NCI-H2081 treated with DMSO at 0.1 percent for 48 hours (cell line): ENCODE data around the gene TRIM28.
"Not testable (repeated sequence)": the region's sequence is repeated elsewhere in the genome, so short reads cannot be mapped to it uniquely, and the experiment has no call there.

Source experiments
- DNase-seq: peaks from one replicate; lab custom pipeline; 2025; lab: John Stamatoyannopoulos, UW

Gene TRIM28

GRCh38 chr19:58561373-58562121, 17.7 kb downstream of the TRIM28 start:
- no peak for DNase-seq

GRCh38 chr19:58562122-58563033, 18.5 kb downstream of the TRIM28 start:
- DNase-seq = no peak

- no peak for DNase-seq
Observed at GRCh38 chr19:58563034-58563573, 19.2 kb downstream of the TRIM28 start.

GRCh38 chr19:58563823-58564222, 20.0 kb downstream of the TRIM28 start:
- DNase-seq = no peak

GRCh38 chr19:58566989-58567388, 23.1 kb downstream of the TRIM28 start:
- DNase-seq = no peak

GRCh38 chr19:58568453-58569130, 24.7 kb downstream of the TRIM28 start:
- DNase-seq = no peak

- DNase-seq = no peak
Observed at GRCh38 chr19:58569191-58569942, 25.5 kb downstream of the TRIM28 start.

- DNase-seq = no peak
Observed at GRCh38 chr19:58569943-58570670, 26.2 kb downstream of the TRIM28 start.

GRCh38 chr19:58570770-58571574, 27.1 kb downstream of the TRIM28 start:
- no peak for DNase-seq

GRCh38 chr19:58571575-58571947, 27.7 kb downstream of the TRIM28 start:
- no peak for DNase-seq

GRCh38 chr19:58572026-58572817, 28.4 kb downstream of the TRIM28 start:
- no peak for DNase-seq

- DNase-seq = no peak
Observed at GRCh38 chr19:58572818-58573657, 29.2 kb downstream of the TRIM28 start, which contains the start of gene MZF1. Gene MZF1 (minus strand): TSS chr19:58573335. CDS start chr19:58571389, 1,946 bp downstream.

GRCh38 chr19:58573658-58574164, 29.8 kb downstream of the TRIM28 start:
- DNase-seq = no peak

GRCh38 chr19:58575183-58576041, 31.5 kb downstream of the TRIM28 start:
- DNase-seq = no peak

- DNase-seq = not testable (repeated sequence)
Observed at GRCh38 chr19:58577581-58577980, 33.7 kb downstream of the TRIM28 start.

- no peak for DNase-seq
Observed at GRCh38 chr19:58578012-58578925, 34.4 kb downstream of the TRIM28 start.
